Mesothelial cell of epicardium (in vitro differentiated cells): ENCODE results near the gene RIPOR3. TPM values are rescaled to one million over a fixed set of nuclear protein-coding genes. Genes with fewer than 3 reads are reported as not detected.

Experiments
- DNase-seq, 2 experiments: peaks; one replicate each; pipeline ENCODE4 v3.0.0; 2021; ENCODE audit warnings: low spot score in 2 of 2; ENCODE audit not compliant: unreplicated experiment in 2 of 2
- H3K27ac Mint-ChIP-seq: 2 replicates; pipeline ENCODE4 v1.8.0; 2021; ENCODE audit warnings: mixed read lengths
- H3K27me3 Mint-ChIP-seq: 2 replicates; pipeline ENCODE4 v1.8.0; 2021; ENCODE audit warnings: low read depth, mixed read lengths
- H3K36me3 Mint-ChIP-seq: 2 replicates; pipeline ENCODE4 v1.8.0; 2021; ENCODE audit warnings: mixed read lengths
- H3K4me1 Mint-ChIP-seq: 2 replicates; pipeline ENCODE4 v1.8.0; 2021; ENCODE audit warnings: mixed read lengths
- H3K4me3 Mint-ChIP-seq: 2 replicates; pipeline ENCODE4 v1.8.0; 2021; ENCODE audit warnings: mild to moderate bottlenecking, moderate library complexity, mixed read lengths
- H3K9me3 Mint-ChIP-seq: 2 replicates; pipeline ENCODE4 v1.8.0; 2021; ENCODE audit warnings: mixed read lengths
- total RNA-seq: library from RNA; stranded (reverse); gene quantifications from 3 replicates; pipeline ENCODE4 v1.2.1, GENCODE V29; 2021
- TF ChIP-seq, protein P1 (sequence below): fragments of 200-600 bp; sonication (generic); IDR thresholded peaks from one replicate; pipeline ENCODE4 v1.5.0; 2021; ENCODE audit warnings: antibody characterized with exemption; ENCODE audit not compliant: unreplicated experiment

The RIPOR3 gene
- total RNA-seq, 1 donor from 2014 or later: 18.8 TPM

DNA sequence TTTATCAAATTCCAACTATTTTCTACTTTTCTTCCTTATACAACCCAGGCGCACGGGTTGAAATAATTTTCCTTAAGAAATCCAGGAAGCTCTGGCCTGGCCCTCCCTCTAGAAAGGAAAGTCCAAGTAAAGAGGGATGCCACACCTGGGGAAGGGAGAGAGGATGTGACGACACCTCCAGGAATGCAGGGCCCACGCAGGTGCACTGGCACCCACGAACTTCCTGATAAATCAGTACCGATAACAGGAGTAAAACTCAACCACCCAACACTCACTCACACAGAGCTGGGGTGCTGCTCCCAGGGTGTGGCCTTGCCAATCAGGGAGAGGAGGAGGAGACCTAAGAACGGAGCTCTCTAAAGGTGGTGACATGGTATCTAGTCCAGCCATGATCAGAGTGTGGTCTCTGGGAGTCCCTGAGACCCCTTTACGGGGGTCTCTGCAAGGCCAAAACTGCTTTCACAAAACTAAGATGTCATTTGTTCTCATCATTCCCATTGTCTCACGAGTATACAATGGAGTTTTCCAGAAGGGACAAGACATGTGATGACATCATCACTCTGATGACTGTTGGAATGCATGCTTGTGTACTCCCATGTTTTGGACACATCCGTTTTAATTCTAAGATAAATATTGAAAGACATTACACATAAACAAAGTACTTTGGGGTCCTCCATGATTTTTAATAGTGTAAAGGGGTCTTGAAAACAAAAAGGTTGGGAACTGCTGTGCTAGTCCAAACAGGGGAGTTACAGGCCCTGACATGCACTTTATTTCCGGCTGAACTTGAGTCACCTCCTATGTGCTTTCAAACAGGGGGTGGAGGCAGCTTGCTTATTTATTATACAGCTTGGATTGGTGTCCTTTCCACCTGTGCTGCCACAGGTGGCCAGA is 37.9 kb upstream of the RIPOR3 start:
- TF ChIP-seq, protein P1, sequence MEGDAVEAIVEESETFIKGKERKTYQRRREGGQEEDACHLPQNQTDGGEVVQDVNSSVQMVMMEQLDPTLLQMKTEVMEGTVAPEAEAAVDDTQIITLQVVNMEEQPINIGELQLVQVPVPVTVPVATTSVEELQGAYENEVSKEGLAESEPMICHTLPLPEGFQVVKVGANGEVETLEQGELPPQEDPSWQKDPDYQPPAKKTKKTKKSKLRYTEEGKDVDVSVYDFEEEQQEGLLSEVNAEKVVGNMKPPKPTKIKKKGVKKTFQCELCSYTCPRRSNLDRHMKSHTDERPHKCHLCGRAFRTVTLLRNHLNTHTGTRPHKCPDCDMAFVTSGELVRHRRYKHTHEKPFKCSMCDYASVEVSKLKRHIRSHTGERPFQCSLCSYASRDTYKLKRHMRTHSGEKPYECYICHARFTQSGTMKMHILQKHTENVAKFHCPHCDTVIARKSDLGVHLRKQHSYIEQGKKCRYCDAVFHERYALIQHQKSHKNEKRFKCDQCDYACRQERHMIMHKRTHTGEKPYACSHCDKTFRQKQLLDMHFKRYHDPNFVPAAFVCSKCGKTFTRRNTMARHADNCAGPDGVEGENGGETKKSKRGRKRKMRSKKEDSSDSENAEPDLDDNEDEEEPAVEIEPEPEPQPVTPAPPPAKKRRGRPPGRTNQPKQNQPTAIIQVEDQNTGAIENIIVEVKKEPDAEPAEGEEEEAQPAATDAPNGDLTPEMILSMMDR: no peak
- peak overlapping the region; percentile 77 for H3K4me3 Mint-ChIP-seq
- no peaks in the 10 kb centered on the region for H3K36me3 Mint-ChIP-seq
- DNase-seq: peak in 1 of 2 experiments; percentile 31
- H3K4me1 Mint-ChIP-seq: peaks cover 54% of the 10 kb centered on the region
- H3K9me3 Mint-ChIP-seq: no peaks in the 10 kb centered on the region
- peak overlapping the region; percentile 98 for H3K27ac Mint-ChIP-seq
- H3K27me3 Mint-ChIP-seq: peaks cover 6% of the 10 kb centered on the region

DNA sequence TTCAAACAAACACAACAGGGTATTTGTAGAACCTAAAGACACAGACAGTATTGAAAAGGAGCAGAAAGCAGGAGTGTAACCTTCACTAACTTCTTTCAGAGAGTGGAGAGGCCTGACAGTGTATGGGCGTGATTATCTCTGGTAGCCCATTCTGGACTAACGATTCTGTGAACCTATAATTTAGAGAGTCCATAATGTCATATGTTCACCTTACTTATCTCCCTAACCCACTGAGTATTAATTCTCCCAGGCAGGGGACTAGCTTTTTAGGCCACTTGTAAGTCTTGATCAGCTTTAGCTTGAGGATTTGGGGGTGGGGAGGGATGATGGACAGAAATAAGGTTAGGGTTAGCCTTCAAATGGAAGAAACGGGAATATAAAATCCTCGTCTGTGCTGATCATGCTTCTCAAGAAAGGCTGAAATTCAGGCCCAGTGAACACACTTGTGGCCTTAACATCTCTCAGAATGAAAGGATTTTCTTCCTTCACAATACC is 37.2 kb upstream of the RIPOR3 start:
- H3K27me3 Mint-ChIP-seq: peaks cover 6% of the 10 kb centered on the region
- H3K4me3 Mint-ChIP-seq: no peak overlapping the region
- no peaks in the 10 kb centered on the region for H3K36me3 Mint-ChIP-seq
- peaks cover 48% of the 10 kb centered on the region for H3K4me1 Mint-ChIP-seq
- no peaks in the 10 kb centered on the region for H3K9me3 Mint-ChIP-seq
- TF ChIP-seq, protein P1: no peak
- DNase-seq: peak in 1 of 2 experiments; percentile 2
- peak overlapping the region; percentile 98 for H3K27ac Mint-ChIP-seq

DNA sequence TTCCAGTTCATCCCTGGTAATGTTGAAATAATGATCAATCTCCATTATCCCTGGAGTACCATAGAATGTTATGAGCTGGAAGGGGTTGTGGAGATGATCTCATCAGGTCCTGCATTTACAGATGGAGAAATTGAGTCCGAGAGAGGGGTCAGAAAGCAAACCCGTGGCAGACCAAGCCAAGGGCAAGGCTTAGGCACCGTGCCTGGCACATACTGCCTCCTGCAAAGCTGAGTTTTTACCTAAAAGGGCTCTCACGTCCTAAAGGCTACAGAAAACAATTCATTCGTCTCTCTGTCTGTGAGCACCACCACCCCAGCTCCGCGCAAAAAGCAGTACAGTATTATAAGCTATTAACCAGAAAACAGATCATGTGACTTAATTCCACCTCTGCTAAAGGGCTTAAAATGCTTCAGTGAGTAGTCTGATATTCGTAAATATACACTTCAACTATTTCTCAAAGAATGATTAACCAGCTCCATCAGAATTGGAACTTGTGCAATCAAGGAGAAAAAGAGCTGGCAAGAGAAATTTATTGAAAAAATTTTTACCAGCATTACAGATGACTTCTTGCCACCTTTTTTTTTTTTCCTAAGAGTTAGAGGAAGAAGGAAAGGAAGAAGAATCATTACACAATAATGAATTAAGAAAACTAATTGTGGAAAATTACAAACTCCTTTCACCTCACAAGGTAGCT is 36.6 kb upstream of the RIPOR3 start:
- Mint-ChIP-seq H3K27me3 (peaks cover 3% of the 10 kb centered on the region), H3K36me3 (no peaks in the 10 kb centered on the region), H3K4me1 (peaks cover 48% of the 10 kb centered on the region), H3K27ac (peak overlapping the region; percentile 98), H3K4me3 (no peak overlapping the region), H3K9me3 (no peaks in the 10 kb centered on the region)
- TF ChIP-seq, protein P1: no peak
- DNase-seq: no peak

DNA sequence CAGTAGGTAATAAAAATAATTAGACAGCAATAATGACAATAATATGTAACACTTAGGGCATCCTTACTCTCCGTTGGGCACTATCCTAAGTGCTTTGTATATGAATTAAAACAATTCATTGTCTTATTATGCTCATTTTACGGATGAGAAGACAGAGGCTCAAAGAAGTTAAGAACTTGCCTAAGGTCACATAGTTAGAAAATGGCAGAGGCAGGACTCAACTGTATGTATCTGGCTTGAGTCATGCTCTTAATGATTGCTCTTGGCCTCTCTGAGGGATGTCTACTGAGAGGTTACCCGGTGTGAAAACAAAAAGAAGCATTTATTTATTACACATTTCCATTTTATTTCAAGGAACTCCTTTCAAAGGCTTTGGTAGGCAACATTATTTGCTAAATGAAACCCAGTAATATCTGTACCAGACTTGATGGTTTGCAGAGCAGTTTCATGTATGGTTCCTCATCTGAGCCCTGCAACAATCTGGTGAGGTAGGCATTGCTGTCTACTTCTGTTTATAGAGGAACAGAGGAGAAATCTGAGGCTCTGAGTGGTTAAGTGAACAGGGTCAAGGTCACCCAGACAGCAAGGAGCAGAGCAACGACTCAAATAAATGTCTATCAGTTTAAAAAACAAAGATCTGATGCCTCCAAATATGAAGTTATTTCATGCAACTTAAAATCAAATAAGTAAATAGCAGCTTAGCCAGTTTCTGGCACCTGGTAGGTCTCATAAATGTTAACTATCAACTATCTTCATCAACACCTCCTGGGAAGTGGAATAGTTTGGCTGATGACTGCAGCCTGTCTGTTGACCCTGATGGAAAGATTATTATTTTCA is 35.8 kb upstream of the RIPOR3 start:
- no peaks in the 10 kb centered on the region for H3K27me3 Mint-ChIP-seq
- no peak overlapping the region for H3K4me3 Mint-ChIP-seq
- peak overlapping the region; percentile 98 for H3K27ac Mint-ChIP-seq
- no peaks in the 10 kb centered on the region for H3K9me3 Mint-ChIP-seq
- H3K4me1 Mint-ChIP-seq: peaks cover 45% of the 10 kb centered on the region
- TF ChIP-seq, protein P1: no peak
- no peaks in the 10 kb centered on the region for H3K36me3 Mint-ChIP-seq
- no peak for DNase-seq

DNA sequence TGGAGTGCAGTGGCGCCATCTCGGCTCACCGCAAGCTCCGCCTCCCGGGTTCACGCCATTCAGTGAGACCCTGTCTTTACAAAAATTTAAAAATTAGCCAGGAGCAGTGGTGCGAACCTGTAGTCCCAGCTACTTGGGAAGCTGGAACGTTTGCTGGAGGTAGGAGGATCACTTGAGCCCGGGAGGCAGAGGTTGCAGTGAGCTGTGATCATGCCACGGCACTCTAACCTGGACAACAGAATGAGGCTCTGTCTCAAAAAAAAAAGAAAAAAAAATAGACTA is 34.3 kb upstream of the RIPOR3 start:
- Mint-ChIP-seq H3K36me3 (no peaks in the 10 kb centered on the region), H3K27me3 (no peaks in the 10 kb centered on the region), H3K4me1 (peaks cover 47% of the 10 kb centered on the region), H3K27ac (no peak overlapping the region), H3K9me3 (no peaks in the 10 kb centered on the region), H3K4me3 (no peak overlapping the region)
- TF ChIP-seq, protein P1: no peak
- no peak for DNase-seq
